ENCODE data around the gene TBX5.

- no peak for TF ChIP-seq POLR2A (IDR thresholded peaks at IDR 0.05; ENCODE audit: low read length)
- TF ChIP-seq GATA1 (IDR thresholded peaks at IDR 0.05; ENCODE audit: low read depth, low read length) = no peak
Measured at GRCh38 chr12:114360485-114360884, 45.5 kb downstream of the TBX5 start.

Measured in erythroblast (primary cell).